GM12878 (cell line): ENCODE data around the gene ANO1. TPM values are rescaled to one million over a fixed set of nuclear protein-coding genes. Genes with fewer than 3 reads are reported as not detected.

Experiments used
- ATAC-seq: fragments of 200-7000 bp; cut with Tn5 transposase; 3 replicates; pipeline ENCODE4 v1.9.1; 2020; ENCODE audit warnings: mild to moderate bottlenecking, moderate library complexity
- BruUV-seq: library from RNA; stranded (reverse); fragments of 400-500 nt; replicated peaks from 2 replicates; lab custom pipeline; 2021; lab: Mats Ljungman, UMichigan
- CTCF ChIA-PET: fragments of 300-600 bp; sonication (Branson Sonifier 250); formaldehyde crosslinking; extraction: SDS; loops from one replicate; lab custom pipeline; 2021; ENCODE audit warnings: inconsistent platforms; lab: Yijun Ruan, JAX
- POLR2A ChIA-PET: fragments of 350-600 bp; formaldehyde crosslinking; extraction: SDS; loops from one replicate; lab custom pipeline; 2021; ENCODE audit warnings: inconsistent platforms; lab: Charles Lee
- RAD21 ChIA-PET: fragments of 300-600 bp; sonication (Branson Sonifier 250); formaldehyde crosslinking; loops from one replicate; lab custom pipeline; 2023; ENCODE audit warnings: antibody characterized with exemption; ENCODE audit not compliant: unreplicated experiment; lab: Charles Lee
- SMC1A ChIA-PET: fragments of 300-600 bp; sonication (Branson Sonifier 250); formaldehyde crosslinking; loops from one replicate; lab custom pipeline; 2023; ENCODE audit not compliant: unreplicated experiment, uncharacterized antibody; lab: Charles Lee
- DNase-seq: peaks from one replicate; pipeline ENCODE4 v3.0.0-alpha.2; 2011; ENCODE audit warnings: low read depth, low spot score
- FAIRE-seq: peaks from 3 replicates; lab custom pipeline; 2011; peaks lifted over from hg19 to GRCh38; lab: Jason Lieb, UNC
- H2AFZ ChIP-seq: 2 replicates; pipeline ENCODE4 v1.6.0; 2011; ENCODE audit warnings: low read depth, low read length, control low read depth; ENCODE audit not compliant: control insufficient read depth
- H3K27ac ChIP-seq: 2 replicates; pipeline ENCODE4 v1.5.1; 2011; ENCODE audit warnings: control low read depth; ENCODE audit not compliant: control insufficient read depth, insufficient read depth
- H3K27me3 ChIP-seq, 2 experiments: replicated peaks in 1 of 2; 2 replicates each; pipeline versions ENCODE4 v1.6.0 to v1.6.1; 2011; ENCODE audit warnings: low read length in 1 of 2; ENCODE audit not compliant: control insufficient read depth in 2 of 2, insufficient read depth in 2 of 2
- H3K36me3 ChIP-seq, 2 experiments: 2 replicates each; pipeline ENCODE4 v1.5.1; 2011; ENCODE audit warnings: low read length in 1 of 2; ENCODE audit not compliant: control insufficient read depth in 2 of 2, insufficient read depth in 2 of 2
- H3K4me1 ChIP-seq: 2 replicates; pipeline ENCODE4 v1.6.1; 2011; ENCODE audit warnings: mild to moderate bottlenecking, low read length, moderate library complexity, mixed read lengths; ENCODE audit not compliant: control insufficient read depth, insufficient read depth
- H3K4me2 ChIP-seq: 2 replicates; pipeline ENCODE4 v1.6.0; 2011; ENCODE audit warnings: control low read depth; ENCODE audit not compliant: control insufficient read depth, insufficient read depth
- H3K4me3 ChIP-seq: fragments of 200-600 bp; sonication (generic); 2 replicates; pipeline ENCODE4 v1.5.1; 2016
- H3K79me2 ChIP-seq: 2 replicates; pipeline ENCODE4 v1.6.0; 2011; ENCODE audit warnings: low read length; ENCODE audit not compliant: control insufficient read depth, insufficient read depth
- H3K9ac ChIP-seq: 2 replicates; pipeline ENCODE4 v1.8.0; 2011; ENCODE audit warnings: low read length, control low read depth, mixed read lengths; ENCODE audit not compliant: control insufficient read depth, insufficient read depth
- H3K9me3 ChIP-seq: replicated peaks from 3 replicates; pipeline ENCODE4 v1.5.1; 2011; ENCODE audit warnings: mild to moderate bottlenecking, low read length; ENCODE audit not compliant: control insufficient read depth, insufficient read depth
- H4K20me1 ChIP-seq: 2 replicates; pipeline ENCODE4 v1.6.0; 2011; ENCODE audit not compliant: control insufficient read depth, insufficient read depth
- ATF7 ChIP-seq: fragments of 450-650 bp; IDR thresholded peaks from 2 replicates; pipeline ENCODE4 v1.6.1; 2016; ENCODE audit warnings: low read depth, mild to moderate bottlenecking
- BHLHE40 ChIP-seq, 2 experiments: fragments of 450-650 bp in 1 of 2; IDR thresholded peaks; 2 replicates each; pipeline ENCODE4 v1.6.1; 2011 to 2017; ENCODE audit warnings: low read depth in 2 of 2, borderline replicate concordance in 1 of 2, improper control_type of control experiment in 1 of 2, low read length in 1 of 2, mild to moderate bottlenecking in 1 of 2
- CREB1 ChIP-seq: IDR thresholded peaks from 2 replicates; pipeline ENCODE4 v1.6.1; 2012; ENCODE audit warnings: low read depth, mild to moderate bottlenecking, inconsistent platforms
- IRF4 ChIP-seq: IDR thresholded peaks from 2 replicates; pipeline ENCODE4 v1.6.1; 2011; ENCODE audit warnings: low read depth, low read length
- SIX5 ChIP-seq: IDR thresholded peaks from 2 replicates; pipeline ENCODE4 v1.6.1; 2011; ENCODE audit warnings: mild to moderate bottlenecking, low read depth, low read length, moderate library complexity; ENCODE audit not compliant: severe bottlenecking
- WGBS: methylation state at CpG from one replicate; pipeline ENCODE4 v1.1.6; 2016; ENCODE audit warnings: low lambda C conversion rate; ENCODE audit not compliant: insufficient replicate concordance, insufficient coverage; ENCODE audit errors: missing lambda C conversion rate; 5-methylcytosine and 5-hydroxymethylcytosine counted together
- in situ Hi-C: fragments of 300-500 bp; cut with MboI; formaldehyde crosslinking; loops from 9 replicates; pipeline ENCODE4 v1.14.3; 2018; ENCODE audit warnings: mixed read lengths
- intact Hi-C: fragments of 100-400 bp; cut with micrococcal nuclease; formaldehyde crosslinking; loops from one replicate; pipeline ENCODE4 v1.14.2; 2022; ENCODE audit not compliant: unreplicated experiment
- polyA plus RNA-seq, 11 experiments: library from polyadenylated mRNA; depleted of rRNA in 4 of 11; unstranded in 6 of 11; stranded (reverse) in 5 of 11; fragments of >200 nt; fragmentation: Nextera tagmentation in 4 of 11; fragmentation: Illumina TruSeq in 1 of 11; extraction: Ambion mirVana in 4 of 11; extraction: Trizol in 1 of 11; gene quantifications; 1 replicate in 1 of 11; 2 replicates in 10 of 11; pipeline versions ENCODE4 v1.2.1 to v1.2.3, GENCODE V29; 2011 to 2016; ENCODE audit warnings: inconsistent platforms in 2 of 11, missing spikeins in 2 of 11, low read depth in 1 of 11
- total RNA-seq, 4 experiments: library from RNA; depleted of rRNA in 3 of 4; stranded (reverse); fragments of >200 nt in 3 of 4; fragmentation: Illumina TruSeq in 1 of 4; extraction: Trizol in 1 of 4; gene quantifications; 2 replicates each; pipeline versions ENCODE4 v1.2.1 to v1.2.3, GENCODE V29; 2013 to 2021
- TF ChIP-seq, protein P1 (sequence below): fragments of 450-650 bp; IDR thresholded peaks from 2 replicates; pipeline ENCODE4 v1.6.1; 2017; ENCODE audit warnings: antibody characterized with exemption, mild to moderate bottlenecking, moderate library complexity

Gene ANO1
- total and polyA plus RNA-seq, 10 of the 15 experiments (the other 5 are each of a cell fraction or from before 2014, with no cell fraction given): 0.01 to 0.38 (median 0.06) TPM; not detected in 7

DNA sequence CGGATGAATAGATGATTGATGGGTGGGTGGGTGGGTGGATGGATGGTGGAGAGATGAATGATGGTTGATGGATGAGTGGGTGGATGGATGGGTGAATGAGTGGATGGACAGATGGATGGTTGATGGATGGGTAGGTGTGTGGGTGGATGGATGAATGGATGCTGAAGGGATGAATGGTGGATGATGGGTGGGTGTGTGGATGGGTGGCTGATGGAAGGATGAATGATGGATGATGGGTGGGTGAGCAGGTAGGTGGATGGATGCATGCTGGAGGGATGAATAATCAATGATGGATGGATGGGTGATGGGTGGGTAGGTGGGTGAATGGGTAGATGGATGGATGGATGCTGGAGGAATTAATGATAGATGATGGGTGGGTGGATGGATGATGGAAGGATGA lies 40.5 kb downstream of the ANO1 start:
- H3K27ac ChIP-seq: no peak overlapping the region
- DNase-seq: no peak
- intact Hi-C loops: no loop called here
- H3K9me3 ChIP-seq: no peaks in the 10 kb centered on the region
- ChIA-PET RAD21 (no interaction called here), CTCF (interaction anchor here (0.6 kb wide), 1 partner anchor 17 kb away, joined by 3 read pairs; no protein-coding TSS in a partner anchor), SMC1A (no interaction called here), POLR2A (no interaction called here)
- FAIRE-seq: no peak
- no peak overlapping the region for H3K9ac ChIP-seq
- no peaks in the 10 kb centered on the region for H3K36me3 ChIP-seq
- ATAC-seq: no peak
- no TSS peak for BruUV-seq
- no peaks in the 10 kb centered on the region for H3K4me1 ChIP-seq
- H3K4me2 ChIP-seq: no peak overlapping the region
- no peak overlapping the region for H3K4me3 ChIP-seq
- in situ Hi-C loops: no loop called here
- peaks cover 0 to 1% of the 10 kb centered on the region in 2 experiments; a peak in 1 of 4 replicates for H3K27me3 ChIP-seq
- H4K20me1 ChIP-seq: no peaks in the 10 kb centered on the region
- no peaks in the 10 kb centered on the region for H3K79me2 ChIP-seq
- no CpG with 5 or more reads among the region's 1 CpG for WGBS
- TF ChIP-seq BHLHE40 (IDR thresholded peaks at IDR 0.05; ENCODE audit: borderline replicate concordance in 1 of 2, low read depth in 2 of 2, low read length in 1 of 2): no peak
- no peak for TF ChIP-seq CREB1
- TF ChIP-seq, protein P1, sequence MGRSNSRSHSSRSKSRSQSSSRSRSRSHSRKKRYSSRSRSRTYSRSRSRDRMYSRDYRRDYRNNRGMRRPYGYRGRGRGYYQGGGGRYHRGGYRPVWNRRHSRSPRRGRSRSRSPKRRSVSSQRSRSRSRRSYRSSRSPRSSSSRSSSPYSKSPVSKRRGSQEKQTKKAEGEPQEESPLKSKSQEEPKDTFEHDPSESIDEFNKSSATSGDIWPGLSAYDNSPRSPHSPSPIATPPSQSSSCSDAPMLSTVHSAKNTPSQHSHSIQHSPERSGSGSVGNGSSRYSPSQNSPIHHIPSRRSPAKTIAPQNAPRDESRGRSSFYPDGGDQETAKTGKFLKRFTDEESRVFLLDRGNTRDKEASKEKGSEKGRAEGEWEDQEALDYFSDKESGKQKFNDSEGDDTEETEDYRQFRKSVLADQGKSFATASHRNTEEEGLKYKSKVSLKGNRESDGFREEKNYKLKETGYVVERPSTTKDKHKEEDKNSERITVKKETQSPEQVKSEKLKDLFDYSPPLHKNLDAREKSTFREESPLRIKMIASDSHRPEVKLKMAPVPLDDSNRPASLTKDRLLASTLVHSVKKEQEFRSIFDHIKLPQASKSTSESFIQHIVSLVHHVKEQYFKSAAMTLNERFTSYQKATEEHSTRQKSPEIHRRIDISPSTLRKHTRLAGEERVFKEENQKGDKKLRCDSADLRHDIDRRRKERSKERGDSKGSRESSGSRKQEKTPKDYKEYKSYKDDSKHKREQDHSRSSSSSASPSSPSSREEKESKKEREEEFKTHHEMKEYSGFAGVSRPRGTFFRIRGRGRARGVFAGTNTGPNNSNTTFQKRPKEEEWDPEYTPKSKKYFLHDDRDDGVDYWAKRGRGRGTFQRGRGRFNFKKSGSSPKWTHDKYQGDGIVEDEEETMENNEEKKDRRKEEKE: no peak
- no peak for TF ChIP-seq IRF4
- no peak for TF ChIP-seq SIX5
- TF ChIP-seq ATF7: no peak
- no peak overlapping the region for H2AFZ ChIP-seq
